HEK293 (cell line): Measurements from ENCODE around the gene MACO1.
A peak's percentile ranks its signal among the peaks of the same experiment; 100 is the strongest.

Experiments used
- CTCF ChIA-PET: fragments of 350-600 bp; formaldehyde crosslinking; extraction: SDS; loops from one replicate; lab custom pipeline; 2021; ENCODE audit warnings: antibody characterized with exemption; lab: Yijun Ruan, JAX
- POLR2A ChIA-PET: fragments of 300-600 bp; formaldehyde crosslinking; extraction: SDS; loops from one replicate; lab custom pipeline; 2020; ENCODE audit warnings: antibody characterized with exemption, inconsistent platforms; lab: Yijun Ruan, JAX
- H3K27ac ChIP-seq: fragments of 200-500 bp; sonication (Bioruptor generic); 2 replicates; pipeline ENCODE4 v1.5.1; 2014; ENCODE audit warnings: low read depth, low read length, control low read depth, inconsistent platforms; ENCODE audit errors: extremely low read depth
- H3K36me3 ChIP-seq, 2 experiments: fragments of 200-500 bp in 1 of 2; sonication (Bioruptor generic) in 1 of 2; 1 replicate in 1 of 2; 2 replicates in 1 of 2; pipeline ENCODE4 v1.5.1; 2014 to 2017; ENCODE audit warnings: inconsistent platforms in 2 of 2, low read length in 2 of 2; ENCODE audit not compliant: control insufficient read depth in 2 of 2, insufficient read depth in 1 of 2
- H3K4me1 ChIP-seq: fragments of 200-500 bp; sonication (Bioruptor generic); 2 replicates; pipeline ENCODE4 v1.5.1; 2014; ENCODE audit warnings: mild to moderate bottlenecking, low read length, inconsistent platforms; ENCODE audit not compliant: control insufficient read depth, insufficient read depth
- H3K4me3 ChIP-seq: 2 replicates; pipeline ENCODE4 v1.5.1; 2011; ENCODE audit warnings: low read depth, mild to moderate bottlenecking, control low read depth, low read length, moderate library complexity
- H3K9me3 ChIP-seq: fragments of 200-500 bp; sonication (Bioruptor generic); 2 replicates; pipeline ENCODE4 v1.5.1; 2014; ENCODE audit warnings: low read depth, low read length, inconsistent platforms; ENCODE audit not compliant: control insufficient read depth, insufficient read depth
- MEIS1 ChIP-seq: sonication (generic); formaldehyde crosslinking; IDR thresholded peaks from 2 replicates; pipeline ENCODE4 v1.8.1; 2022; ENCODE audit warnings: missing genetic modification reagents, mild to moderate bottlenecking, borderline replicate concordance
- OSR2 ChIP-seq: fragments of 450-650 bp; formaldehyde crosslinking; IDR thresholded peaks from 2 replicates; pipeline ENCODE4 v1.5.1; 2016; ENCODE audit warnings: missing biosample characterization, missing genetic modification characterization
- PRDM10 ChIP-seq: fragments of 450-650 bp; formaldehyde crosslinking; IDR thresholded peaks from 2 replicates; pipeline ENCODE4 v1.5.1; 2016; ENCODE audit warnings: missing biosample characterization, missing genetic modification characterization
- PRDM6 ChIP-seq: fragments of 450-650 bp; formaldehyde crosslinking; IDR thresholded peaks from 2 replicates; pipeline ENCODE4 v1.5.1; 2017; ENCODE audit warnings: missing biosample characterization, missing genetic modification characterization
- TSHZ1 ChIP-seq: fragments of 450-650 bp; formaldehyde crosslinking; IDR thresholded peaks from 2 replicates; pipeline ENCODE4 v1.5.1; 2016; ENCODE audit warnings: missing biosample characterization, missing genetic modification characterization, borderline replicate concordance
- ZFP37 ChIP-seq: fragments of 450-650 bp; formaldehyde crosslinking; IDR thresholded peaks from 2 replicates; pipeline ENCODE4 v1.5.1; 2016; ENCODE audit warnings: missing biosample characterization, missing genetic modification characterization
- ZNF148 ChIP-seq: fragments of 450-650 bp; formaldehyde crosslinking; IDR thresholded peaks from 2 replicates; pipeline ENCODE4 v1.5.0; 2017; ENCODE audit warnings: missing biosample characterization, missing genetic modification characterization, borderline replicate concordance
- ZNF280C ChIP-seq: fragments of 450-650 bp; formaldehyde crosslinking; IDR thresholded peaks from 2 replicates; pipeline ENCODE4 v1.5.1; 2016; ENCODE audit warnings: missing biosample characterization, missing genetic modification characterization
- ZNF423 ChIP-seq: fragments of 450-650 bp; formaldehyde crosslinking; IDR thresholded peaks from 2 replicates; pipeline ENCODE4 v1.5.1; 2016; ENCODE audit warnings: missing biosample characterization, missing genetic modification characterization
- ZNF501 ChIP-seq: fragments of 450-650 bp; formaldehyde crosslinking; IDR thresholded peaks from 2 replicates; pipeline ENCODE4 v1.5.1; 2016; ENCODE audit warnings: missing biosample characterization, missing genetic modification characterization
- ZSCAN18 ChIP-seq: fragments of 450-650 bp; formaldehyde crosslinking; IDR thresholded peaks from 2 replicates; pipeline ENCODE4 v1.5.1; 2016; ENCODE audit warnings: missing biosample characterization, missing genetic modification characterization

MACO1 gene

GRCh38 chr1:25476186-25477097, 45.7 kb downstream of the MACO1 start (continued):
- TF ChIP-seq ZNF148 (tag by site-specific recombination) (no peak), ZNF501 (no peak), TSHZ1 (tag by site-specific recombination) (peak; percentile 80; the same call in 1 of the 2 replicates), MEIS1 (peak; percentile 45; the same call in 1 of the 2 replicates), ZFP37 (tag by site-specific recombination) (no peak)

GRCh38 chr1:25477448-25478034, 46.8 kb downstream of the MACO1 start:
- ChIA-PET CTCF (interaction anchor here (0.6 to 5.8 kb wide), 3 partner anchors 11 to 28 kb away, joined by 3 to 52 read pairs (median 4); no protein-coding TSS in a partner anchor), POLR2A (no interaction called here)

More at GRCh38 chr1:25477448-25478034, 46.8 kb downstream of the MACO1 start:
- Histone ChIP-seq H3K9me3 (no peaks in the 10 kb centered on the region), H3K27ac (peak overlapping the region; percentile 37; the same call in 1 of the 2 replicates)
- TF ChIP-seq ZNF423 (tag by site-specific recombination) (0 out of 2 replicates have a peak, but pooled peaks have one; percentile 48), OSR2 (tag by site-specific recombination) (peak; percentile 15; the same call in 1 of the 2 replicates), PRDM10 (tag by site-specific recombination) (peak; percentile 78; the same call in 1 of the 2 replicates), ZNF280C (no peak), PRDM6 (tag by site-specific recombination) (peak; percentile 69), ZSCAN18 (tag by site-specific recombination) (no peak)
- TF ChIP-seq, all 188 proteins: peak for 4
- H3K4me3 ChIP-seq = no peak overlapping the region
- peaks cover 13% of the 10 kb centered on the region; the same call in 1 of the 2 replicates for H3K4me1 ChIP-seq
- H3K36me3 ChIP-seq = no peaks in the 10 kb centered on the region
